Neural crest cell (in vitro differentiated cells): Measurements from ENCODE around the gene TNFSF8. TPM values are rescaled to one million over a fixed set of nuclear protein-coding genes. Genes with fewer than 3 reads are reported as not detected.

Experiments
- DNase-seq: peaks from one replicate; pipeline ENCODE4 v3.0.0; 2021; ENCODE audit warnings: low read depth, mixed read lengths, low spot score
- H3K27ac Mint-ChIP-seq: one replicate; pipeline ENCODE4 v1.8.0; 2021; ENCODE audit warnings: mild to moderate bottlenecking, mixed read lengths; ENCODE audit not compliant: unreplicated experiment
- H3K27me3 Mint-ChIP-seq: 2 replicates; pipeline ENCODE4 v1.8.0; 2021; ENCODE audit warnings: low read depth, mild to moderate bottlenecking, mixed read lengths
- H3K36me3 Mint-ChIP-seq: 2 replicates; pipeline ENCODE4 v1.8.0; 2021; ENCODE audit warnings: low read depth, mild to moderate bottlenecking, mixed read lengths
- H3K4me1 Mint-ChIP-seq: 2 replicates; pipeline ENCODE4 v1.8.0; 2021; ENCODE audit warnings: mixed read lengths
- H3K4me3 Mint-ChIP-seq: one replicate; pipeline ENCODE4 v1.8.0; 2021; ENCODE audit warnings: mild to moderate bottlenecking, mixed read lengths
- H3K9me3 Mint-ChIP-seq: 2 replicates; pipeline ENCODE4 v1.8.0; 2021; ENCODE audit warnings: mixed read lengths
- CTCF ChIP-seq: fragments of 200-600 bp; sonication (generic); conservative IDR thresholded peaks from 2 replicates; pipeline ENCODE4 v1.5.0; 2021; ENCODE audit warnings: antibody characterized with exemption, mild to moderate bottlenecking
- total RNA-seq: library from RNA; stranded (reverse); gene quantifications from 2 replicates; pipeline ENCODE4 v1.2.1, GENCODE V29; 2021

The TNFSF8 gene
- total RNA-seq, 1 donor from 2014 or later = not detected

GRCh38 chr9:114965564-114965963 is 35.2 kb upstream of the TNFSF8 start:
- no peak for TF ChIP-seq CTCF
- H3K4me3 Mint-ChIP-seq = no peak overlapping the region
- H3K9me3 Mint-ChIP-seq = peaks cover 13% of the 10 kb centered on the region
- DNase-seq = no peak
- H3K27me3 Mint-ChIP-seq = peaks cover 5% of the 10 kb centered on the region
- peaks cover 6% of the 10 kb centered on the region for H3K36me3 Mint-ChIP-seq
- H3K27ac Mint-ChIP-seq = no peak overlapping the region
- no peaks in the 10 kb centered on the region for H3K4me1 Mint-ChIP-seq

- H3K4me3 Mint-ChIP-seq = no peak overlapping the region
- peaks cover 6% of the 10 kb centered on the region for H3K36me3 Mint-ChIP-seq
- peaks cover 14% of the 10 kb centered on the region for H3K9me3 Mint-ChIP-seq
- no peaks in the 10 kb centered on the region for H3K4me1 Mint-ChIP-seq
- H3K27ac Mint-ChIP-seq = no peak overlapping the region
- no peak for DNase-seq
- H3K27me3 Mint-ChIP-seq = peaks cover 11% of the 10 kb centered on the region
- TF ChIP-seq CTCF = no peak
Measured at GRCh38 chr9:114962809-114963208, 32.4 kb upstream of the TNFSF8 start.

- Mint-ChIP-seq H3K27me3 (peaks cover 11% of the 10 kb centered on the region), H3K27ac (no peak overlapping the region), H3K9me3 (peaks cover 17% of the 10 kb centered on the region), H3K4me1 (no peaks in the 10 kb centered on the region), H3K36me3 (peaks cover 6% of the 10 kb centered on the region), H3K4me3 (no peak overlapping the region)
- no peak for DNase-seq
- no peak for TF ChIP-seq CTCF
Measured at GRCh38 chr9:114960276-114960675, 29.9 kb upstream of the TNFSF8 start.

GRCh38 chr9:114958844-114959235 is 28.4 kb upstream of the TNFSF8 start:
- no peak overlapping the region for H3K27ac Mint-ChIP-seq
- H3K36me3 Mint-ChIP-seq = peaks cover 6% of the 10 kb centered on the region
- no peaks in the 10 kb centered on the region for H3K4me1 Mint-ChIP-seq
- H3K27me3 Mint-ChIP-seq = peaks cover 9% of the 10 kb centered on the region
- TF ChIP-seq CTCF = no peak
- peaks cover 17% of the 10 kb centered on the region for H3K9me3 Mint-ChIP-seq
- DNase-seq = no peak
- no peak overlapping the region for H3K4me3 Mint-ChIP-seq

- DNase-seq = no peak
- no peak for TF ChIP-seq CTCF
- H3K36me3 Mint-ChIP-seq = peaks cover 6% of the 10 kb centered on the region
Measured at GRCh38 chr9:114958021-114958843, 27.8 kb upstream of the TNFSF8 start.

More at GRCh38 chr9:114958021-114958843, 27.8 kb upstream of the TNFSF8 start:
- H3K4me1 Mint-ChIP-seq = no peaks in the 10 kb centered on the region
- H3K9me3 Mint-ChIP-seq = peaks cover 17% of the 10 kb centered on the region
- no peak overlapping the region for H3K27ac Mint-ChIP-seq
- peaks cover 11% of the 10 kb centered on the region for H3K27me3 Mint-ChIP-seq
- H3K4me3 Mint-ChIP-seq = no peak overlapping the region
